ENCODE results near the gene ZNF813.

The ZNF813 gene

GRCh38 chr19:53541971-53542370 is 74.4 kb downstream of the ZNF813 start:
- no peak overlapping the region for H3K4me3 ChIP-seq (ENCODE audit: low read depth, low read length)
- DNase-seq (ENCODE audit: low read depth): no peak
- in situ Hi-C loops (cut with HindIII; ENCODE audit: low sequenced_read_pairs): no loop called here
- TF ChIP-seq, protein P1, sequence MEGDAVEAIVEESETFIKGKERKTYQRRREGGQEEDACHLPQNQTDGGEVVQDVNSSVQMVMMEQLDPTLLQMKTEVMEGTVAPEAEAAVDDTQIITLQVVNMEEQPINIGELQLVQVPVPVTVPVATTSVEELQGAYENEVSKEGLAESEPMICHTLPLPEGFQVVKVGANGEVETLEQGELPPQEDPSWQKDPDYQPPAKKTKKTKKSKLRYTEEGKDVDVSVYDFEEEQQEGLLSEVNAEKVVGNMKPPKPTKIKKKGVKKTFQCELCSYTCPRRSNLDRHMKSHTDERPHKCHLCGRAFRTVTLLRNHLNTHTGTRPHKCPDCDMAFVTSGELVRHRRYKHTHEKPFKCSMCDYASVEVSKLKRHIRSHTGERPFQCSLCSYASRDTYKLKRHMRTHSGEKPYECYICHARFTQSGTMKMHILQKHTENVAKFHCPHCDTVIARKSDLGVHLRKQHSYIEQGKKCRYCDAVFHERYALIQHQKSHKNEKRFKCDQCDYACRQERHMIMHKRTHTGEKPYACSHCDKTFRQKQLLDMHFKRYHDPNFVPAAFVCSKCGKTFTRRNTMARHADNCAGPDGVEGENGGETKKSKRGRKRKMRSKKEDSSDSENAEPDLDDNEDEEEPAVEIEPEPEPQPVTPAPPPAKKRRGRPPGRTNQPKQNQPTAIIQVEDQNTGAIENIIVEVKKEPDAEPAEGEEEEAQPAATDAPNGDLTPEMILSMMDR (IDR thresholded peaks at IDR 0.05; ENCODE audit: low read depth, low read length, missing control alignments): no peak

- TF ChIP-seq, protein P1 (IDR thresholded peaks at IDR 0.05; ENCODE audit: low read depth, low read length, missing control alignments): no peak
- in situ Hi-C loops (cut with HindIII; ENCODE audit: low sequenced_read_pairs): no loop called here
- no peak for DNase-seq (ENCODE audit: low read depth)
- H3K4me3 ChIP-seq (ENCODE audit: low read depth, low read length): no peak overlapping the region
Measured at GRCh38 chr19:53545271-53546065, 77.9 kb downstream of the ZNF813 start.

Measured in astrocyte of the cerebellum (primary cell).